ENCODE measurements around the gene SLC19A1. TPM values are rescaled to one million over a fixed set of nuclear protein-coding genes. Genes with fewer than 3 reads are reported as not detected.
"Not testable (repeated sequence)": the region's sequence is repeated elsewhere in the genome, so short reads cannot be mapped to it uniquely, and the experiment has no call there.

The SLC19A1 gene
- total RNA-seq, 3 donors from 2014 or later: 12.6 to 22.8 (median 12.7) TPM

DNA sequence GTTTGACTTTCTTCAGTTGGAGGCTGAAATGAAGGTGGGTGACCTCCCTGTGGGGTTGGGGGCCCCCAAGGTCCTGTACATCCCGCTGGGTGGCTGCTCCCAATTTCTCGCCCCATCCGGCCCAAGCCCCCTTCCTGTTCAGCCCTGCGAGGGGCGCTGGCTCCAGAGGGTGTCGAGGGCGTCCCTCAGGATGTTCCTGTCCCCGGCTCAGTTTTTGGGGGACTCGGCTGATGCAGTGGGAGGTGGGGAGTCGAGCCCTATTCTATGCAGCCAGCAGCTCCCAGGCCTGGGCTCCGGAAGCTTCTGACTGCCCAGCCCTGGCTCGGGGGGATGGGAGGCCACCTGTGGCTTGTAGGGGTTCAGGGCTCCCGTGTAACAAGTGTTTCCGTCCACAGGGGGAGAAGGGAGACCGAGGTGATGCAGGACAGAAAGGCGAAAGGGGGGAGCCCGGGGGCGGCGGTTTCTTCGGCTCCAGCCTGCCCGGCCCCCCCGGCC, 38.2 kb downstream of the SLC19A1 start:
- H3K9me3 ChIP-seq: no peaks in the 10 kb centered on the region
- no peak overlapping the region for H3K4me3 ChIP-seq
- H3K4me1 ChIP-seq (ENCODE audit: low read depth): no peaks in the 10 kb centered on the region
- TF ChIP-seq CTCF (IDR thresholded peaks at IDR 0.05): no peak
- DNase-seq: peak in 2 of 3 donors; percentile 21 to 39
- H3K36me3 ChIP-seq (ENCODE audit: low read depth): no peaks in the 10 kb centered on the region
- intact Hi-C loops (cut with DNase I, micrococcal nuclease): no loop called here
- no peak for ATAC-seq

- H3K4me3 ChIP-seq; H3K36me3 ChIP-seq (ENCODE audit: low read depth); H3K9me3 ChIP-seq; DNase-seq; ATAC-seq; intact Hi-C loops (cut with DNase I, micrococcal nuclease); H3K4me1 ChIP-seq (ENCODE audit: low read depth): not testable (repeated sequence)
These were observed 39.0 kb downstream of the SLC19A1 start for GRCh38 chr21:45503226-45503625.

DNA sequence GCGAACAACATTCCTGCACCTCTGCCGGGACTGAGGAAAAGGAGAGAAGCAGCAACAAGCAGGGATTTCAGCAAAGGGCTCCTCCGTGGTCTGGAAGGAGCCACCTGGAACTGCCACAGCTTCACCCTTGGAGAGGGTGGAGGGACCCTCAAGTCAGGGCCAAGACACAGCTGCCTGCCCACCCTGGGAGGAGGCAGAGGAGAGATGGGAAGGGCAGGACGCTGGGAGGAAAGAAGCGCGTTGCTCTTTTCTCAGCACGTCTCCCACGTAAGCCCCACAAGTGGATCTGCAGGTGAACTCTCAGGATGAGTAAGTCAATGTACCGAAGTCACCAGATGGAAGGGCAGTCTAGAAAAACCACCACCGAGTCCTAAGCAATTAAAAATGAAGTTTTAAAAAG, 39.6 kb downstream of the SLC19A1 start:
- no peak for TF ChIP-seq CTCF (IDR thresholded peaks at IDR 0.05)
- no peak overlapping the region for H3K4me3 ChIP-seq
- no peaks in the 10 kb centered on the region for H3K36me3 ChIP-seq (ENCODE audit: low read depth)
- DNase-seq: peak in 2 of 3 donors; percentile 7 to 17
- H3K9me3 ChIP-seq: no peaks in the 10 kb centered on the region
- no peak for ATAC-seq
- H3K4me1 ChIP-seq (ENCODE audit: low read depth): no peaks in the 10 kb centered on the region
- intact Hi-C loops (cut with DNase I, micrococcal nuclease): no loop called here

GRCh38 chr21:45502006-45502345, 40.3 kb downstream of the SLC19A1 start:
- Histone ChIP-seq H3K36me3 (ENCODE audit: low read depth) (no peaks in the 10 kb centered on the region), H3K4me3 (no peak overlapping the region), H3K9me3 (no peaks in the 10 kb centered on the region), H3K4me1 (ENCODE audit: low read depth) (no peaks in the 10 kb centered on the region)
- no peak for ATAC-seq
- no peak for TF ChIP-seq CTCF (IDR thresholded peaks at IDR 0.05)
- DNase-seq: peak in 1 of 3 donors; percentile 19
- intact Hi-C loops (cut with DNase I, micrococcal nuclease): no loop called here

DNA sequence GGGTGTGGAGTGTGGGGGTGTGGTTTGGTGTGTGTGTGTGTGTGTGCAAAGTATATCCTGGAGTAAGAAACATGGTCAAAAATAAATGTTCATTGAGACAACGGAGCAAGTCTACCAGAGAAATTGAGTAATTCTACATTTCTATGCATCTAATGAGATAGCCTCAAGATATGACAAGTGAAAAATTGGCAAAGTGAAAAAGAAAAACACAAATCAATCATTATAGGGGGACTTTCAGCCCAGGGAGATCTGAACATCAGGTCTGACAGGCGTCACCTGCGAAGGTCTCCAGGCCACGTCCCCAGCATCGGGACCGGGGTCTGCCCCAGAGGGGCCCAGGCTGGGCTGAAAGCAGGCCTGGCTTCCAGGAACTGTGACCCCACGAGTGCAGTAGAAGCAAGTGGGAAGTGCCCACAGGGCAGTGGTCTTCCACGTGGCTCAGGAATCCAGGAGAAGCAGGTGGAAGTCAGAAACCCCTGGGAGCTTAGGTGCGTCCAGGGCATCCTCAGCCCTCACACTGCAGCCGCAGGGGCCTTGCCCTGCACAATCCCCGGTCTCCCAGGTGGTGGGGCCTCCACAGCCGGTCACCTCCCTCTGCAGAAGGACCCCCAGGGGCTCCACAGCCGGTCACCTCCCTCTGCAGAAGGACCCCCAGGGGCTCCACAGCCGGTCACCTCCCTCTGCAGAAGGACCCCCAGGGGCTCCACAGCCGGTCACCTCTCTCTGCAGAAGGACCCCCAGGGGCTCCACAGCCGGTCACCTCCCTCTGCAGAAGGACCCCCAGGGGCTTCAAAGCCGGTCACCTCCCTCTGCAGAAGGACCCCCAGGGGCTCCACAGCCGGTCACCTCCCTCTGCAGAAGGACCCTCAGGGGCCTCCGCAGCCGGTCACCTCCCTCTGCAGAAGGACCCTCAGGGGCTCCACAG, 40.9 kb downstream of the SLC19A1 start:
- intact Hi-C loops (cut with DNase I, micrococcal nuclease); H3K36me3 ChIP-seq (ENCODE audit: low read depth); H3K9me3 ChIP-seq; H3K4me1 ChIP-seq (ENCODE audit: low read depth); ATAC-seq; H3K4me3 ChIP-seq: not testable (repeated sequence)
- DNase-seq: peak in 2 of 3 donors; percentile 21 to 35

GRCh38 chr21:45499970-45500577, 42.2 kb downstream of the SLC19A1 start:
- intact Hi-C loops (cut with DNase I, micrococcal nuclease): no loop called here
- Histone ChIP-seq H3K4me3 (no peak overlapping the region), H3K36me3 (ENCODE audit: low read depth) (no peaks in the 10 kb centered on the region), H3K4me1 (ENCODE audit: low read depth) (no peaks in the 10 kb centered on the region), H3K9me3 (no peaks in the 10 kb centered on the region)
- TF ChIP-seq CTCF (IDR thresholded peaks at IDR 0.05): no peak
- no peak for ATAC-seq
- DNase-seq: peak in 2 of 3 donors; percentile 13 to 15

Data from mucosa of descending colon (tissue), 3 donors.